Activated CD4-positive, alpha-beta memory T cell treated with anti-CD3 and anti-CD28 coated beads, Interleukin-2, amount 10 ng/mL, durations not matched to agents 7 days and 5 days (primary cell): ENCODE measurements around the gene RANGAP1. TPM values are rescaled to one million over a fixed set of nuclear protein-coding genes. Genes with fewer than 3 reads are reported as not detected.
A peak's percentile ranks its signal among the peaks of the same experiment; 100 is the strongest.

ENCODE experiments used
- CTCF ChIA-PET: fragments of 350-600 bp; sonication (Branson Sonifier 250); formaldehyde crosslinking; loops from one replicate; lab custom pipeline; 2021; ENCODE audit warnings: antibody characterized with exemption, inconsistent platforms; lab: Charles Lee
- POLR2A ChIA-PET: fragments of 350-600 bp; sonication (Branson Sonifier 250); formaldehyde crosslinking; loops from one replicate; lab custom pipeline; 2021; ENCODE audit warnings: antibody characterized with exemption; lab: Charles Lee
- DNase-seq: peaks from one replicate; pipeline ENCODE4 v3.0.0-alpha.2; 2020
- H3K27ac Mint-ChIP-seq: one replicate; pipeline ENCODE4 v1.8.0; 2021; ENCODE audit warnings: mild to moderate bottlenecking, mixed read lengths
- H3K27me3 Mint-ChIP-seq: one replicate; pipeline ENCODE4 v1.8.0; 2021; ENCODE audit warnings: mixed read lengths
- H3K36me3 Mint-ChIP-seq: one replicate; pipeline ENCODE4 v1.8.0; 2021; ENCODE audit warnings: low read depth, mixed read lengths
- H3K4me1 Mint-ChIP-seq: one replicate; pipeline ENCODE4 v1.8.0; 2021; ENCODE audit warnings: mixed read lengths
- H3K4me3 Mint-ChIP-seq: one replicate; pipeline ENCODE4 v1.8.0; 2021; ENCODE audit warnings: mild to moderate bottlenecking, mixed read lengths
- H3K9me3 Mint-ChIP-seq: one replicate; pipeline ENCODE4 v1.8.0; 2021; ENCODE audit warnings: mixed read lengths
- total RNA-seq, 2 experiments: library from RNA; stranded (reverse); gene quantifications; one replicate each; pipeline ENCODE4 v1.2.3, GENCODE V29; 2021

Gene RANGAP1, protein sequence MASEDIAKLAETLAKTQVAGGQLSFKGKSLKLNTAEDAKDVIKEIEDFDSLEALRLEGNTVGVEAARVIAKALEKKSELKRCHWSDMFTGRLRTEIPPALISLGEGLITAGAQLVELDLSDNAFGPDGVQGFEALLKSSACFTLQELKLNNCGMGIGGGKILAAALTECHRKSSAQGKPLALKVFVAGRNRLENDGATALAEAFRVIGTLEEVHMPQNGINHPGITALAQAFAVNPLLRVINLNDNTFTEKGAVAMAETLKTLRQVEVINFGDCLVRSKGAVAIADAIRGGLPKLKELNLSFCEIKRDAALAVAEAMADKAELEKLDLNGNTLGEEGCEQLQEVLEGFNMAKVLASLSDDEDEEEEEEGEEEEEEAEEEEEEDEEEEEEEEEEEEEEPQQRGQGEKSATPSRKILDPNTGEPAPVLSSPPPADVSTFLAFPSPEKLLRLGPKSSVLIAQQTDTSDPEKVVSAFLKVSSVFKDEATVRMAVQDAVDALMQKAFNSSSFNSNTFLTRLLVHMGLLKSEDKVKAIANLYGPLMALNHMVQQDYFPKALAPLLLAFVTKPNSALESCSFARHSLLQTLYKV
- total RNA-seq = 10 to 100 TPM; 98.7 to 99.7 TPM

DNA sequence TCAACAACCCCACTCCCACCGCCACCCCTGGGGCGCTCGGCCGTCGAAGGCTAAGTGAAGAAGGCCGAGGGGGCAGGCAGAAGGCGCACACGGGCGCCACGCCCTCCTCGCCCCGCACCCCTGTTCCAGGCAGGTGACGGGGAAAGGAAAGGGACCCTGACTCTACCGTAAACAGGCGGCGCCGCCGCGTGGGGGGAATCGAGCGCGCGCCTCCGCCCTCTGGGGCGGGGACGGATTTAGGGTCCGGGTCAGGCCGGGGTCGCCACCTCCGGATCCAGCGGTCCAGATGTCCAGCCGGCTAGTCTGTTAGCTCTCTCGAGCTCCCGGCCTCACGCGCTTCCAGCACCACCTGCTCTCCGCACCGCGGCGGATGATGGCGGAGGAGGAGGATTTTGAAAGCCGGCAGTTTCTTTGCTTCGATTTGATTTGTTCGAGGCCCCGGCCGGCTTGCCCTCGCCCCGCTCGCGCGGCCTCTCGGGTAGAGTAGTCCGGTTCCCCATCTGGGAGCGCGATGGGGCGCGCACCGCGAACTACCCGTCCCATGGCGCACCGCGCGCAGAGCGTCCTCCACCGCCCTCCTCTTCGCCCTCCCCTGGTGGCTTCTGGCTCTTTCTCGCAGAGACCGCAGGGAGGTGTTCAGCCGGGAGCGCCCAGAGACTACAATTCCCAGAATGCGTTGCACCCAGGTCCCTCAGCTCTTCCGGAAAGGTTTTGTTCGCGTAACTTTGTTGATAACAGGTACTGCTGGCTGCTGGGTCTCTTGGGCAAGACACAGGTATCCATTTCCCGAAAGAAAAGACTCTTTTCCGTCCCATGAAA, at the start of gene RANGAP1:
Gene RANGAP1, minus strand, starts transcription at position 368 of the 819 bp plus-strand sequence. CDS start 5,143 bp downstream, outside the sequence.
- peak; percentile 99 for DNase-seq

DNA sequence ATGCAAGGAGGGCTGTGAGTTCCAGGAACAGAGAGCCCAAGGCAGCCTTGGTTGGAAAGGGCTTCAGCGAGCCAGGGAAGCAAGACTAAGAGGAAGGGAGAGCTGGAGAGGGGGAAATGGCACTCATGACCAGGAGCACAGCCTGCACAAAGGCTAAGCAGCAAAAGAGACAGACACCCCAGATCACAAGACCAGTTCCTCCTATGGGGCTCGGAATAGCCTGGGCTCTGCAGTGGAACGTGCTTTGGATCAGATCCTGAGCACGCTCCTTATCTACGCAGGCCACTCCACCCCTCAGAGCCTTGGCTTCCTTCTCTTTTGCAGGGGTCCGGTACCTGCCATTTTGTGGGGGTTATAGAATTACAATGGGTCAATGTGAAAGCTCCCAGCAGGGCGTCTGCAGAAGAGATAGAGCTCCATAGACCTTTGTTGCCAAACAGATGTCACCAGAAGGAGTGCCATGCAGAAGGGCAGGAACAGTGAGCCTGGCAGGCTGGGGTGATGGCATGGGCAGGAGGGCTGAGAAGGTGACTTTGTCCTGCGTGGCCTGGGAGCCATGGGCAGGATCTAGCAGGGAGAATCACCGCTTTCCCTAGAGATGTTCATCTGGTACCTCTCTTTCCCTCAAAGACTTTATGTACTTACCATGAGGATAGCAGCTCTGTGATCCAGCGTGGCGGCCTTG, 49.1 kb upstream of the RANGAP1 start:
- Mint-ChIP-seq H3K36me3 (peaks cover 16% of the 10 kb centered on the region), H3K27ac (no peak overlapping the region), H3K27me3 (no peaks in the 10 kb centered on the region), H3K4me1 (peaks cover 8% of the 10 kb centered on the region), H3K9me3 (no peaks in the 10 kb centered on the region), H3K4me3 (no peak overlapping the region)
- no peak for DNase-seq
- ChIA-PET CTCF (no interaction called here), POLR2A (no interaction called here)

More for the DNA sequence above, at the start of gene RANGAP1:
- Mint-ChIP-seq H3K4me3 (peak within 1 kb of the TSS; percentile 94), H3K9me3 (no peaks in the 10 kb centered on the region), H3K27me3 (no peaks in the 10 kb centered on the region), H3K4me1 (peaks cover 41% of the 10 kb centered on the region), H3K27ac (peak within 1 kb of the TSS; percentile 99), H3K36me3 (peaks cover 22% of the 10 kb centered on the region)
- POLR2A ChIA-PET = interaction anchor here (0.6 to 6.8 kb wide), 28 partner anchors 11 to 804 kb away, joined by 3 to 117 read pairs (median 6); partner anchors contain the start of genes ACO2, DESI1, MRTFA and NDUFA6
- CTCF ChIA-PET = interaction anchor here (0.9 to 2.5 kb wide), 4 partner anchors 15 to 48 kb away, joined by 3 to 11 read pairs (median 6); partner anchors contain the start of gene ZC3H7B

DNA sequence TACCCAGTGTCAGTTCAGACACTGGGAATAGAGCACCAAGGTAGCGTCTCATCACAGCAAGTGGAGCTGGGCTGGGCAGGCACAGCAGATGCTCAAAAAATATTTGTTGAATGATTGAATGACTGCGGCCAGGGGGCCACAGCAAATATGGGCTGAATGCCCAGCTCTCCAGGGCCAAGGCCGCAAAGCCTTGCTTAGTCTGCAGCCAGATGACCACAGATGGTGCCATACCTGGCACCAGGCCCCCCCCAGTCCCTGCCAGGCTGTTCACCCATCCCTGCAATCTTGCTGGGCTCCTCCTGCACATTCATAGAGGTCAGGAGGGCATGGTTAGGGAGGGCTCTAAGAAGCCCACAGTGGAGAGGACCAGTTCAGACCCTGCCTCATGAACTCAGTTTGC, 48.2 kb upstream of the RANGAP1 start:
- Mint-ChIP-seq H3K4me3 (no peak overlapping the region), H3K4me1 (peaks cover 8% of the 10 kb centered on the region), H3K27me3 (no peaks in the 10 kb centered on the region), H3K27ac (no peak overlapping the region), H3K36me3 (peaks cover 18% of the 10 kb centered on the region), H3K9me3 (no peaks in the 10 kb centered on the region)
- no peak for DNase-seq
- ChIA-PET POLR2A (no interaction called here), CTCF (no interaction called here)

DNA sequence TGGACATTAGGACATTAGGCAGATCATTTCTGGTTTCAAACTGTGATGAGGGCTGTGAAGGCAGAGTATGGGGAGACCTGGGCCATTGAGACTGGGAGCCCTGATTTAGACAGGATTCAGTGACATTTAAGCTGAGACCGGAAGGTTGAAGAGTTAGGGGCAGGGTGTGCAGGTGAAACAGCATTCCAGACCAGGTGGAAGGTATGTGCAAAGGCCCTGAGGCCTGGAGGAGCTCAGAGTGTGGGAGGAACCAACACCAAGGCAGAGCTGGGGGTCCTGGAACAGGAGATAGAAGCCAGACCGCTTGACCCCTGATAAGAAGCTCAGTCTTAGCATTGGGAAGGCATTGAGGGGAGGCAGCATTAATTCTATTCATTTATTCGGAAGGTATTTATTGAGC, 47.8 kb upstream of the RANGAP1 start:
- Mint-ChIP-seq H3K4me3 (no peak overlapping the region), H3K9me3 (no peaks in the 10 kb centered on the region), H3K36me3 (peaks cover 18% of the 10 kb centered on the region), H3K27ac (no peak overlapping the region), H3K4me1 (peaks cover 8% of the 10 kb centered on the region), H3K27me3 (no peaks in the 10 kb centered on the region)
- DNase-seq = no peak
- CTCF ChIA-PET = no interaction called here
- POLR2A ChIA-PET = no interaction called here

DNA sequence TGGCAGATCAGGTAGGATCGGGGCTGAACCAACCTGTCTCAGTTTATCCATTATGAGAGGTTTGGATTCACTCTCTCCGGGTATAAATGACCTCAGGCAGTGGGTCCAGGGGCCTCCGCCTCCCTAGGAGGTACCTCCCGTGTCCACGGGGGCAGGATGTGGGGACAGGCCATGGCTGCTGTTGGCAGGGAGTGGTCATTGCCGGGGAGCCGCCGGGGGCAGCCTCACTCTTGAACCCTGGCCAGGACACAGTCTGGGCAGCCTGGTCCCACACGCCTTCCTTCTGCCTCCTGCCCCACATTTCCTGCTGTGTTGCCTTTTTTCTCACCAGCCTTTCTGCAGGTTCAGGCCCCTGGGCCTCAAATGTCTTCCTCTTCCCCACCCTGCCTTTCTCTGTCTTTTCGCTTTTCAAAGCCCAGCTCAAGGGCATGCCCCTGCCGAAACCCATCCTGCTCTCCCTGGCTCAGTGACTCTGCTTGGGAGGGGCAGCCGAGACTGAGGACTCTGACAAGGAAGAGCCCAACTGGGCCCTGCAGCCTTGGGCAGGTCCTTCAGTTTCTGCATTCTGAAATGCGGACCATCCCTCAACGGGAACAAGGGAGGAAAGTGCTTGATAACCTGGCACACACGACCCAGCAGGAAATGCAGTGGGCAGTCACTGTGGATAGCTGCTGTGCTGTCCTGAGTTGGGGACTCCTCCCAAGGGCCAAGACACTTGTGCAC, 46.4 kb upstream of the RANGAP1 start:
- no peak overlapping the region for H3K27ac Mint-ChIP-seq
- POLR2A ChIA-PET = no interaction called here
- CTCF ChIA-PET = no interaction called here

DNA sequence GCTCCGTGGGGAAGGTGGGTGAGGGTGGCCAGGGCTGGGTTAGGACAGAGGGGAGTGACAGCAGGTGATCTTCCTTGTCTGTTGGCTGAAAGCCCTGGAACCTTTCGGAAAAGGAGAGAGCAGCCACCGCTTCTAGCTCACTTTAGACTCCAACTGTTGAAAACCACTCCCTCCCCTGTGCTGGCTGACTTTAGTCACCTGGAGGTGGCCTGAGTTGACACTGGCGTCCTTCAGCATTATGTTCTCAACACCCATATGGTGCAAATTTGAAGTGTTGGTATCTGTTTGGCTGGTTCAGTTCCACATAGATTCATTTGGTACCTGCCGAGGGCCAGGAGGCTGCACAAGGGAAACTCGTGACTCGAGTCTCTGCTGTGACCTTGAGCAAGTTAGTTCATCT, 44.2 kb upstream of the RANGAP1 start:
- ChIA-PET CTCF (no interaction called here), POLR2A (no interaction called here)
- Mint-ChIP-seq H3K36me3 (peaks cover 17% of the 10 kb centered on the region), H3K27ac (no peak overlapping the region), H3K4me1 (no peaks in the 10 kb centered on the region), H3K27me3 (no peaks in the 10 kb centered on the region), H3K4me3 (no peak overlapping the region), H3K9me3 (no peaks in the 10 kb centered on the region)
- DNase-seq = no peak

More for the DNA sequence above, 46.4 kb upstream of the RANGAP1 start:
- H3K9me3 Mint-ChIP-seq = no peaks in the 10 kb centered on the region
- peaks cover 22% of the 10 kb centered on the region for H3K36me3 Mint-ChIP-seq
- DNase-seq = no peak
- no peaks in the 10 kb centered on the region for H3K27me3 Mint-ChIP-seq
- peaks cover 6% of the 10 kb centered on the region for H3K4me1 Mint-ChIP-seq
- H3K4me3 Mint-ChIP-seq = no peak overlapping the region

DNA sequence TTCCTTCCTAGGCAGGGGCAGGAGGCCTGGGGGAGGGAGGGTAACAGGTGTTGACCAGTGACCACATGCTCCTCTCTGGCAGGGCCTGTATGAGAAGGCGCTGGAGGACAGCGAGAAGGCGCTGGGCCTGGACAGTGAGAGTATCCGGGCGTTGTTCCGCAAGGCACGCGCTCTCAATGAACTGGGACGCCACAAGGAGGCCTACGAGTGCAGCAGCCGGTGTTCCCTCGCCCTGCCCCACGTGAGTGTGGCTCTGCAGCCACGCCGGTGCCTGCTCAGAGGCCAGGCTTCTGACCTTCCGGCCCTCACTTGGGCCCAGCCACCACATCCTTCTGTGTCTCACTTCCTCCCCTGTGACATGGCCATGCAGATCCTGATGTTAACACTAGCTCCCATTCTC, 41.1 kb upstream of the RANGAP1 start:
- POLR2A ChIA-PET = interaction anchor here (1.1 to 1.2 kb wide), 2 partner anchors 141 to 376 kb away, joined by 3 read pairs; partner anchors contain the start of genes PHF5A and RBX1

DNA sequence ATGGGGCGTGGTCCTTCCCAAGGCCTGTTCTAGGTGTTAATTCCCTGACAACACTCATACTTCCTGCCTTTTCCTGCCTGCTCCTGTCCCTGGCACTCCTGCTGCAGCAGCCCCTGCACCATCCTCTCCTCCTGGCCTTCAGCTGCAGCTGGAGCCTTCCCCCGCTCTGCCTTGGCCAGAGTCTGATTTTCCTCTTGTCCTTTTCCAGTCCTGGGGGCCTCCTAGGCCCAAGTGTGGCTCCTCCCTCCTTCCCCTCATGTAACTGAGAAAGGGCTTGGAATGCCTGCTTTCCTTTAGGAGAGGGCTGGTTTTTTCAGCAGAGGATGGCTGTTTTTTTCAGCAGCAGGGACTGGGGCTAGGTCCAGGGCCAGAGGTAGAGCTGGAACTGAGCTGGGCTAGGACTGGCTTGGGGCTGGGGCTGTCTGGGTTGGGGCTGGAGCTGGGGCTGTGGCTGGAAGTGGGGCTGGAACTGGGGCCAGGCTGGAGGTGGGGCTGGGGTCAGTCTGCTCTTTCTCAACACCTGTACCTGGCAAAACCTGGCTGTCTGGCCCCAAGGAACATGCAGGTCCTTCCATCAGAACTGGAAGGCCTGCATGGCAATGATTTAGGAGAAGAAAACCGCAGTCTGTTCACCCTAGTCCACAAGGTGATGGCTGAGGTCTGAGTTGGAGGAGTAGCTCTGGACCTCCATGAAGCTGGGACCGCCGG, 39.0 kb upstream of the RANGAP1 start:
- POLR2A ChIA-PET = no interaction called here
- DNase-seq = no peak
- Mint-ChIP-seq H3K4me1 (no peaks in the 10 kb centered on the region), H3K36me3 (peaks cover 23% of the 10 kb centered on the region), H3K9me3 (no peaks in the 10 kb centered on the region), H3K27me3 (no peaks in the 10 kb centered on the region), H3K27ac (no peak overlapping the region), H3K4me3 (no peak overlapping the region)
- CTCF ChIA-PET = no interaction called here

More for the DNA sequence above, 41.1 kb upstream of the RANGAP1 start:
- peaks cover 23% of the 10 kb centered on the region for H3K36me3 Mint-ChIP-seq
- H3K4me1 Mint-ChIP-seq = no peaks in the 10 kb centered on the region
- H3K27ac Mint-ChIP-seq = no peak overlapping the region
- H3K27me3 Mint-ChIP-seq = no peaks in the 10 kb centered on the region
- no peaks in the 10 kb centered on the region for H3K9me3 Mint-ChIP-seq
- CTCF ChIA-PET = no interaction called here
- DNase-seq = no peak
- no peak overlapping the region for H3K4me3 Mint-ChIP-seq

DNA sequence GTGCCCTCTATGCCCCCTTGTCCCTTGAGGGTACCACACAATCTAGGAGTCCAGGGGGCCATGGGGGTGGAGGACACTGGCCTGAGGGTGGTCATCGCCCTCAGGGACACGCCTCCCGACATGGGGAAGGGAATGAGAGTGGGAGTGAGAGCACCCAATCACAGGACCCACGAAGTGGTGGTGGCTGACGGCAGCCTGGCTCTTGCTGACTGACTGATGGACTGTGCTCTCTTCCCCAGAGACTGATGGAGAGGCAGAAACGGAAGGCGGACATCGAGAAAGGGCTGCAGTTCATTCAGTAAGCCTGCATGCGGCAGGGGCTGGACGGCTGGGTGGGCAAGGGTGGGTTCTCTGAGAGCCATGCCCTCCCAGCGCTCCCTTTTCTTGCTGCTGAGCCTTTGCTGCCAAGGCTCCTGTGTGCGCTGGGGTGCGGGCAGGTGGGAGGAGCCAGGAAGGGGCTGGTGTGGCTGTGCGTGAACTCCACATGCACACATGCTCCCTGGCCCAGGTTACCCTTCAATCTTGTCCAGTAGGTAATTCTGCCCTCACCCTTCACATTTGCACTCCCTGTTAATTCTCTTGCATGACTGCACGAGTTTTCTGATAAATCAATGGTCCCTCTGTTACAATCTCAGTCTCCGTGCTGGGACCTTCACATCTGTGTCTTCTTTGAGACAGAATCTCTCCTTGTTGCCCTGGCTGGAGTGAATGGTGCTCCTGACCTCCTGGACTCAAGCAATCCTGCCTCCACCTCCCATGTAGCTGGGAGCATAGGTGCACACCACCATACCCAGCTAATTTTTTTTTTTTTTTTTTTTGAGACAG, 34.6 kb upstream of the RANGAP1 start:
- DNase-seq = no peak
- Mint-ChIP-seq H3K27me3 (no peaks in the 10 kb centered on the region), H3K27ac (no peak overlapping the region), H3K4me1 (peaks cover 4% of the 10 kb centered on the region), H3K4me3 (no peak overlapping the region), H3K36me3 (peaks cover 19% of the 10 kb centered on the region), H3K9me3 (no peaks in the 10 kb centered on the region)
- ChIA-PET POLR2A (no interaction called here), CTCF (no interaction called here)

DNA sequence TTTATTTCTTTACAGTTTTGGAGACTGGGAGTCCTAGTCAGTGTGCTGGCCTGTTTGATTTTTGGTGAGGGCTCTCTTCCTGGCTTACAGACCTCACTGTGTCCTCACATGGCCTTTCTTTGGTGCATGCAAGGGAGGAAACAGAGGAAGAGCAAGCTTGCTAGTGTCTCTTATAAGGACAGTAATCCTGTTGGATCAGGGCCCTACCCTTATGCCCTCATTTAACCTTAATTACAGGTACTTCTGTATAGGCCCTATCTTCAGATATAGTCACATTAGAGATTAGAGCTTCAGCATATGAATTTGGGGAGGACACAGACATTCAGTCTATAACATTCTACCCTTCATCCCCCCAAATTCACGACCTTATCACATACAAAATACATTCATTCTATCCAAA, 29.6 kb upstream of the RANGAP1 start:
- Mint-ChIP-seq H3K36me3 (peaks cover 13% of the 10 kb centered on the region), H3K4me3 (no peak overlapping the region), H3K9me3 (no peaks in the 10 kb centered on the region), H3K4me1 (peaks cover 13% of the 10 kb centered on the region), H3K27me3 (no peaks in the 10 kb centered on the region), H3K27ac (no peak overlapping the region)
- ChIA-PET CTCF (interaction anchor here (0.7 kb wide), 1 partner anchor 52 kb away, joined by 3 read pairs; no protein-coding TSS in a partner anchor), POLR2A (no interaction called here)
- DNase-seq = no peak

DNA sequence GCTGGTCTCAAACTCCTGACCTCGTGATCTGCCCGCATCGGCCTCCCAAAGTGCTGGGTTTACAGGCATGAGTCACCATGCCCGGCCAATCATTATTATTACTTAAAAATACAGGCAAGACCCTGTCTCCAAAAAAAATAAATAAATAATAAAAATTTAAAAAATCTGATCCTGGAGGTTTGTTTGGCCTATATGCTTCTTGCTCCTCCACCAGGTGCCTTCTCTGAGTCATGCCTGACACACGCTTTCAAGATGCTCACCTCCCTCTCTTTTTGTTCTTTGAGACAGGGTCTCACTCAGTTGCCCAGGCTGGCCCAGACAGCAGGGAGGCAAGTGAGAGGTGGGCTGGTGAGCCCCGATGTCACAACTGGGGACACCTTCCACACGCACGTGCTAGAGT, 28.8 kb upstream of the RANGAP1 start:
- Mint-ChIP-seq H3K4me1 (peaks cover 13% of the 10 kb centered on the region), H3K36me3 (peaks cover 13% of the 10 kb centered on the region), H3K27ac (no peak overlapping the region), H3K4me3 (no peak overlapping the region), H3K27me3 (no peaks in the 10 kb centered on the region), H3K9me3 (no peaks in the 10 kb centered on the region)
- ChIA-PET POLR2A (no interaction called here), CTCF (no interaction called here)
- DNase-seq = no peak
